GM18909 (cell line): Measurements from ENCODE around the gene DNAJB12.
"Not testable (repeated sequence)": the region's sequence is repeated elsewhere in the genome, so short reads cannot be mapped to it uniquely, and the experiment has no call there.

Experiments used
- ATAC-seq: cut with Tn5 transposase; IDR thresholded peaks from one replicate; pipeline ENCODE4 v1.9.1; 2021; ENCODE audit warnings: mild to moderate bottlenecking; ENCODE audit not compliant: unreplicated experiment, poor library complexity

The DNAJB12 gene

GRCh38 chr10:72332423-72333111 is 22.2 kb downstream of the DNAJB12 start:
- no peak for ATAC-seq

DNA sequence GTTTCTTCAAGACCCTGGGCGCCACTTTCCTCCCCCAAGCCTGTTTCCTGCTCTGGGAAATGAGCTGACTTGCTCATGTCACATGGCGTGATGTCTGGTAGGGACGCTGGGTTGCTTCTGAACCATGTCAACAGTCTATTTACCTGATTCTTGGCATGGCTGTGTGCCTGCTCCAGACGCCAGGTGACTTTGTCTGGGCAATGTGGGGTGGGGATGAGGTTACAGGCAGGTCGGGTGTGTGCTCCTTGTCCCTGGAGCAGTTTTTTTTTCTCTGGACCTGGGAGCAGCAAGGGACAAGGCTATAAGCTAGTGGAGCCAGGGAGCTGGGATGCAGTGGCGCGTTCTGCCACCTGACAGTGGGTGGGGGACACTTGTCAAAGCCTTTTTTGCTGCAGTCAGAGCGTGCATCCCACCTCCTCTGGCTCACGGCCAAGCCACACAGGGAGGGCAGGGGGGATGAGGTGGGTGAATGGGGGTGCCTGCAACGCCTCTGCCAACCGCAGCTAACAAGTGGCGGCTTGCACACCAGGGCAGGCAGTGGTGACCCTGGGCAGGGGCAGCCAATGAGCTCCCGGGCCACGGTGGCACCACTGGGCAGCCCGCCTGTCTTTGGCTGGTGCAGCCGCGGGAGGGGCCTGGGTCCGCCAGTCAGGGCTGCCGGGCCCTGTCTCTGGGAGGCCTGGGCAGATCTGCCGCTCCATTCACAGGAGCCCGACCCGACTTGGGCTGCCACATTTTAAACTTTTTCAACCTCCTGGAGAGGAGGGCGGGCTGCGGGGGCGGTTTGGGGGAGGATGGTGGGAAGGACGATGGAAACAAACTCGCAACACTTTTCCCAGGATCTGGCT is 22.9 kb downstream of the DNAJB12 start:
- peak; percentile 59 for ATAC-seq

GRCh38 chr10:72330069-72330426 is 24.7 kb downstream of the DNAJB12 start:
- no peak for ATAC-seq

- ATAC-seq = no peak
Measured at GRCh38 chr10:72329290-72330068, 25.2 kb downstream of the DNAJB12 start.

- no peak for ATAC-seq
Measured at GRCh38 chr10:72328829-72329204, 25.9 kb downstream of the DNAJB12 start.

DNA sequence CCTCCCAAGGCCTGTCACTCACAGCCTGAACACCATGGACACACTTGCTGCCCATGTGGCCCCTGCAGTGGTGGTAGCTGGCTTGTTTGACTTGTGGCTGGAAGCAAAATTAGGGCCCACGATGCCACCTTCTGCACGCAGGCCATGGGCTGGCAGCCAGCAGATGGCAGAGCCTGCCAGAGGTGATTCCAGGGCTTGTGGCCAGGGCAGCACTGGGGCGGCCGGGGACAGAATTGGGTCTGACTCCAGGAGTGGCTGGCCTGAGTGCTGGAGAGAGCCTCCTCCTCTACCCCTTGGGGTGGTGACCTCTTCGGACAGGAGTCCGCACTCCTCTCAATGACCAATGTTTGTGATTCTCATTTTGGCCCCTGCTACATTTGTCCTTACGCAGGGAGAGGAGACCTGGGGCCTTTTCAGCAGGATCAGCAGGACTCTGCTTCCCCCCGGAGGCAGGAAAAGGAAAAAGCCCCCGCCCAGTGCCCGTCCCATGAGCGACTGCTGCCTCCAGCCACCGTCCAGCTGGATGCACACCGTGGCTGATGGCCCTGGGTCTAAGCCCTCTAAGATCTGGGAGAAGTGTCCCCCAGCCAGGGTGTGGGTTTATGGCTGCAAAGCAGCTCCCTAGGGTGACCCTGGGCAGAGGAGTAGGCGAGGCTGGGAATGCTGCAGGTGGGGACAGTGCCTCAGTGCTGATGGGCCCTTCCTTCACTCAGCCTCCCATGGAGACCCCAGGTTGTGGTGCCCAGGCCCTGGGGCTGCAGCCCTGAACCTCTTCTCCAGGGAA is 26.5 kb downstream of the DNAJB12 start:
- ATAC-seq = no peak

DNA sequence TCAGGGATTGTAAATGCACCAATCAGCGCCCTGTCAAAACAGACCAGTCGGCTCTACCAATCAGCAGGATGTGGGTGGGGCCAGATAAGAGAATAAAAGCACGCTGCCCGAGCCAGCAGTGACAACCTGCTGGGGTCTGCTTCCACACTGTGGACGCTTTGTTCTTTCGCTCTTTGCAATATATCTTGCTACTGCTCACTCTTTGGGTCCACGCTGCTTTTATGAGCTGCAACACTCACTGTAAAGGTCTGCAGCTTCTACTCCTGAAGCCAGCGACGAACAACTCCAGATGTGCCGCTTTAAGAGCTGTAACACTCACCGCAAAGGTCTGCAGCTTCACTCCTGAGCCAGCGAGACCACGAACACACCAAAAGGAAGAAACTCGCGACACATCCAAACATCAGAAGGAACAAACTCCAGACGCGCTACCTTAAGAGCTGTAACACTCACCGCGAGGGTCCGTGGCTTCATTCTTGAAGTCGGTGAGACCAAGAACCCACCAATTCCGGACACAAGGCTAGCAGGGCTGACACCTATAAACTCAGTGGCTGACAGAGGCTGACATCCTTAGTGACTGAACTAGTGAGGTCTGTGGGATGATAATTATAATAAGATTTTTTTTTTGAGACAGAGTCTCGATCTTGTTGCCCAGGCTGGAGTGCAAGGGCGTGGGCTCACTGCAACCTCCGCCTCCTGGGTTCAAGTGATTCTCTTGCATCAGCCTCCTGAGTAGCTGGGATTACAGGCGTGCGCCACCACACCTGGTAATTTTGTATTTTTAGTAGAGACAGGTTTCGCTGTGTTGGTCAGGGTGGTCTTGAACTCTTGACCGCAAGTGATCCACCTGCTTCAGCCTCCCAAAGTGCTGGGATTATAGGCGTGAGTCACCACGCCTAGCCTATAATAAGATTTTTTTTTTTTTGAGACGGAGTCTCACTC is 27.8 kb downstream of the DNAJB12 start:
- ATAC-seq = not testable (repeated sequence)

GRCh38 chr10:72325243-72326175 is 29.2 kb downstream of the DNAJB12 start:
- ATAC-seq = not testable (repeated sequence)

GRCh38 chr10:72323771-72324191 is 30.9 kb downstream of the DNAJB12 start:
- no peak for ATAC-seq

DNA sequence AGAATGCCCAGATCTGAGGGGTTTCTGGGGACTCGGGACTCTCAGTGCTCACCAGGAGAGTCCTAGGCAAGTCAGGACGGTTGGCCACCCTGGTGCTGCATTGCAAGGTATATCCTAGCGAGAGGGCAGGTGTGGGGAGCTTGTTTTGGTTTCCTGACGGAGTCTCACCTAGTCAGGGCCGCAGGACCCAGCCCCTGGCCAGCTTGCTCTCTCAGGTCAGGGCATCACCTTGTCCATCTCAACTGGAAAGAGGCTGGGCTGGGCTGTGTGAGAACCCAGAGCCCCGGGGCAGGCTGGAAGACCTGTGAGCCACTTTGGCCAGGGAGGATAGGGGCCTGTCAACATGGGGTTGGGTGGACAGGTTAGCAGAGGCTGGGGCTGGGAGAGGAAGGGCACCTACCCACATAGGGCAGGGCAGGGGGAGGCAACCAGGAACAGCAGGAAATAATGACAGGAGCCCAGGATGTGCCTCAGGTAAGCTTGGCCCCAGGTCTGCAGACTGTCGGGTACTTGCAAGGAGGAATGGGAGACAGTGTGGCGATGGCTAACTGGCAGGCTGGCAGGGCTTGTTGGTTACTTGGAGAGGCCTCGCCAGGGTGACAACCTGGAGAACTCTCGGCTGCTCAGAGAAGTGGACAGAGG is 31.5 kb downstream of the DNAJB12 start:
- ATAC-seq = no peak

- no peak for ATAC-seq
Measured at GRCh38 chr10:72322280-72323058, 32.2 kb downstream of the DNAJB12 start.

DNA sequence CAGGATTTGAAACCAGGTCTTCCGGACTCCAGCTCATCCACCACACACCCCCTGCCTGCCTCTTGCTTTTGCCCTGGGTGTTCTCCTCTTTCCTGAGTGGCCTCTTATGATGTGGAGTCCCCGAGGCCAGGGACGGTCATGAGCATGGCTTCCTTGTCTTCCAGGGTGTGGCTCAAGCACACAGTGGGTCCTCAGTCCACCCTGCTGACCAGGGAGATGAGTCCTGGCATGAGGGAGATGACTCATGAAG is 32.8 kb downstream of the DNAJB12 start:
- no peak for ATAC-seq

GRCh38 chr10:72321248-72322029 is 33.3 kb downstream of the DNAJB12 start:
- ATAC-seq = no peak

DNA sequence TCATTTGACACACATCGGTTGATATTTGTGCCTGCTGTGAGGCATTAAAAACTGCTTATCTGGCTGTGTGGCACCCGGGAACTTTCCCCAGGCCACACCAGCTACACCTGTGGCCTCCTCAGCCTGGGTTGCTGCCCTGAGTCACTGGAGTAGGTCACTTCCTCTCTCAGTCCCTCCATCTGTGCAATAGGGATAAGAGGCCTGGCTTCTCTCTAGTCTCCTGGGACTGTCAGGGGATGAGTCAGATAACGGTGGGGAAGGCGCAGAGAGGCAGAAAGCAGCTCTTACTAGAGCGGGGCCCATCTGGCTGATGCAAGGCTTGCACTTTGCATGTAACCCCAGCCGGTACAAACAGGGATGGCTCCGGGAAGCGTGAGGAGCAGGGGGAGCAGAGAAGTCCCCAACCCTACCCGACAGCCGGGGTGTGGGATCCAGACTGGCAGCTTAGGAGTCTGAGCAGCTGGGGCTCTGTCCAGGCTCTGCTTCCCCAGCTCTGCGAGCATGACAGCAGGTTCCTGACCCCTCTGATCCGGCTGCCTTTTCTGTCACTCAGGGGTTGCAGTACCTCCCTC is 34.0 kb downstream of the DNAJB12 start:
- peak; percentile 66 for ATAC-seq

- peak; percentile 57 for ATAC-seq
Measured at GRCh38 chr10:72319416-72320254, 35.1 kb downstream of the DNAJB12 start.
